Epithelial cell of proximal tubule (primary cell): ENCODE measurements around the gene ZNF565. TPM values are rescaled to one million over a fixed set of nuclear protein-coding genes. Genes with fewer than 3 reads are reported as not detected.

ENCODE experiments used
- DNase-seq: peaks from one replicate; pipeline ENCODE4 v3.0.0-alpha.2; 2011; ENCODE audit warnings: low read depth
- H3K4me3 ChIP-seq: 2 replicates; pipeline ENCODE4 v1.5.1; 2011; ENCODE audit warnings: low read depth, mild to moderate bottlenecking, low read length
- total RNA-seq: library from RNA; depleted of rRNA; stranded (reverse); fragments of >200 nt; gene quantifications from 2 replicates; pipeline ENCODE4 v1.2.3, GENCODE V29; 2015
- TF ChIP-seq, protein P1 (sequence below): conservative IDR thresholded peaks from 2 replicates; pipeline ENCODE4 v1.5.1; 2012; ENCODE audit warnings: low read depth, mild to moderate bottlenecking, low read length

The ZNF565 gene
- total RNA-seq, 1 donor from 2014 or later = 0.98 TPM

DNA sequence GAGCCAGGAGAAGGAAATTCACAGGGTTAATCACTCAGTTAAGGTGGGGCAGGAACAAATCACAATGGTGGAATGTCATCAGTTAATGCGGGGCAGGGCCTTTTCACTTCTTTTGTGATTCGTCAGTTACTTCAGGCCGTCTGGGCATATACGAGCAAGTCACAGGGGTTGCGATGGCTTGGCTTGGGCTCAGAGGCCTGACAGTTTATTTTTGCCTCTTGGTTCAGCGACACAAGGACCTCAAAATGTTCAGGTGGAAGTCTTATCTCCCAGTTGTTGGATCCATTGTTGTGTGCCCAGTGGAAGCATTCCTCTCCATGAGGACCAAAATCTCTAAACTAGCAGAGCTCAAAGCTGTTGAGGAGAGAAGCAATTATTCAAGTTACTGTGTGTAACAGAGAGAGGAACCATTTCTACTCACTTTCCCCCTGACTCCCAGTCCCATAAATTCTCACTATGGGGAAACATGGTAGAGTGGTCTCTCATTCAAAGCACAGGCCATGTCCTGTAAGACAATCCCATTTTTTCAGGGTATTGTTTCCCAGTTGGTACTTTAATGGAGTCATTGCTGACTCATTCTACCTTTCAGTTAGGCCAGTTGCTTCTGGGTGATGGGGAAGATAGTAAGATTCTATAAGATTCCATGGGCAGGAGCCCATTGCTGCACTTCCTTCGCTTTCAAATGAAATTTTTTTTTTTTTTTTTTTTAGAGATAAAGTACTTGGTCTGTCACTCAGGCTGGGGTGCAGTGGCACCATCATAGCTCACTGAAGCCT, 53.5 kb downstream of the ZNF565 start:
- H3K4me3 ChIP-seq = no peak overlapping the region
- TF ChIP-seq, protein P1, sequence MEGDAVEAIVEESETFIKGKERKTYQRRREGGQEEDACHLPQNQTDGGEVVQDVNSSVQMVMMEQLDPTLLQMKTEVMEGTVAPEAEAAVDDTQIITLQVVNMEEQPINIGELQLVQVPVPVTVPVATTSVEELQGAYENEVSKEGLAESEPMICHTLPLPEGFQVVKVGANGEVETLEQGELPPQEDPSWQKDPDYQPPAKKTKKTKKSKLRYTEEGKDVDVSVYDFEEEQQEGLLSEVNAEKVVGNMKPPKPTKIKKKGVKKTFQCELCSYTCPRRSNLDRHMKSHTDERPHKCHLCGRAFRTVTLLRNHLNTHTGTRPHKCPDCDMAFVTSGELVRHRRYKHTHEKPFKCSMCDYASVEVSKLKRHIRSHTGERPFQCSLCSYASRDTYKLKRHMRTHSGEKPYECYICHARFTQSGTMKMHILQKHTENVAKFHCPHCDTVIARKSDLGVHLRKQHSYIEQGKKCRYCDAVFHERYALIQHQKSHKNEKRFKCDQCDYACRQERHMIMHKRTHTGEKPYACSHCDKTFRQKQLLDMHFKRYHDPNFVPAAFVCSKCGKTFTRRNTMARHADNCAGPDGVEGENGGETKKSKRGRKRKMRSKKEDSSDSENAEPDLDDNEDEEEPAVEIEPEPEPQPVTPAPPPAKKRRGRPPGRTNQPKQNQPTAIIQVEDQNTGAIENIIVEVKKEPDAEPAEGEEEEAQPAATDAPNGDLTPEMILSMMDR = no peak
- no peak for DNase-seq

DNA sequence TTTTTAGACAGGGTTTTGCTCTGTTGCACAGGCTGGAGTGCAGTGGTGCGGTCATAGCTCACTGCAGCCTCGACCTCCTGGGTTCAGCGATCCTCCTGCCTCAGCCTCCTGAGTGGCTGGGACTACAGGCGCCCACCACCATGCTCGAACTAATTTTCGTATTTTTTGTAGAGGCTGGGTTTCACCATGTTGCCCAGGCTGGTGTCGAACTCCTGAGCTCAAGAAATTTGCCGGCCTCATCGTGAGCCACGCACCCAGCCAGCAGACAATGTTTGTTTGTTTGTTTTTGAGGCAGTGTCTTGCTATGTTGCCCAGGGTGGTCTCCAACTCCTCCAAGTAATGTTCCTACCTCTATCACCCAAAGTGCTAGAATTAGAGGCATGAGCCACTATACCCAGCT, 61.3 kb downstream of the ZNF565 start:
- no peak overlapping the region for H3K4me3 ChIP-seq
- TF ChIP-seq, protein P1 = no peak
- no peak for DNase-seq

DNA sequence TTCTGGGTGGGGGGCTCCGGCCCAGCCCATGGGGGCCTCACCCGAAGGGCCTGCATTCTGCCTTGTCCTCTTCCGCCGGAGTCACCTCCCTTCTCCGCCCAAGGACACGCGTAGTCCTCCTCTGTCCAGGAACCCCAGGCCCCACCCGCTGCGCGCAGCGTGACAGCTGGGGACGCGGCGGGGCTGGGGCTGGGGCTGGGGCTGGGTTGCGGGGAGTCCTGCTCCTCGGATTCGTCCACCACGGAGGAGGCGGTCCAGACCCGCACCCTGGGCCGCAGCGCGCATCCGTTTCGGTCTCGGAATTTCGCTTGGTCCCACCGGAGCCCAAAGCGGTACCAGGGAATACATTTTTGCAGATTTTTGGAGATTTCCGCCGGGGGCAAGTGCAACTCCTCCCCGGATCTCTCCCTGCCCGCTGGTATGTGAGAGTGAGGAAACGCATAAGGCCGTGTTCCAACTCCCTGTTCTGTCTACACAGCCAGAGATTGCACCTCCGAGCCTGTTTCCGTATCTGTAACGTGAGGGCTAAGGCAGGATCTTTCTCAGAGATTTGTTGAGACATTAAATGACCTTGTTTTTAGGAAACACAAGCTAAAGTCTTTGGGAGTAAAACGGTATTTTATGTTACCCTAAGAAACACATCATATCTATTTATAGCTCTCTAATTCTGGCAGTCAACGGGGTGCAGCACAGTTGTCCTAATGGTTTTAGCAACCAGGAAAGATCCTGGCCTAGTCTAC, 61.9 kb downstream of the ZNF565 start, which contains the start of gene COX7A1:
COX7A1 (minus strand) TSS at position 96 of the 740 bp plus-strand sequence; CDS start at position 56, 40 bp downstream.
- TF ChIP-seq, protein P1 = no peak
- H3K4me3 ChIP-seq = peak within 1 kb of the TSS; percentile 25
- DNase-seq = no peak

DNA sequence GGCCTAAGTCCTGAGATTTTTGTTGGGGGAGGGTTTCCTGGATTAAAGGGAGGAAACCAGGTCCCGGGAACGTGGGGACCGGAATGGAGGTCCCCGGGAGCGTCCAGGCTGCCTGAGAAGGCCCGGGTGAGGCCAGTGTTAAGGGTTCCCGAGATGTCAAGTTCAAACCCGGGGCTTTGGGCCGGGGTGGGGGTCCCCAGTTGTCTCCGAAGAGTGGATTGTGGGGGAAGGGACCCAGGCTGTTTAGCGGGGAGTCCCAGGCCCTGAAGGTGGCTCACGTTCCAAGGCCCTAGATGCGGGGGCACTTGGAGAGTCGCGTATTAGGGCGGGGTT, 62.5 kb downstream of the ZNF565 start:
- H3K4me3 ChIP-seq = peak overlapping the region; percentile 25
- TF ChIP-seq, protein P1 = no peak
- DNase-seq = no peak

DNA sequence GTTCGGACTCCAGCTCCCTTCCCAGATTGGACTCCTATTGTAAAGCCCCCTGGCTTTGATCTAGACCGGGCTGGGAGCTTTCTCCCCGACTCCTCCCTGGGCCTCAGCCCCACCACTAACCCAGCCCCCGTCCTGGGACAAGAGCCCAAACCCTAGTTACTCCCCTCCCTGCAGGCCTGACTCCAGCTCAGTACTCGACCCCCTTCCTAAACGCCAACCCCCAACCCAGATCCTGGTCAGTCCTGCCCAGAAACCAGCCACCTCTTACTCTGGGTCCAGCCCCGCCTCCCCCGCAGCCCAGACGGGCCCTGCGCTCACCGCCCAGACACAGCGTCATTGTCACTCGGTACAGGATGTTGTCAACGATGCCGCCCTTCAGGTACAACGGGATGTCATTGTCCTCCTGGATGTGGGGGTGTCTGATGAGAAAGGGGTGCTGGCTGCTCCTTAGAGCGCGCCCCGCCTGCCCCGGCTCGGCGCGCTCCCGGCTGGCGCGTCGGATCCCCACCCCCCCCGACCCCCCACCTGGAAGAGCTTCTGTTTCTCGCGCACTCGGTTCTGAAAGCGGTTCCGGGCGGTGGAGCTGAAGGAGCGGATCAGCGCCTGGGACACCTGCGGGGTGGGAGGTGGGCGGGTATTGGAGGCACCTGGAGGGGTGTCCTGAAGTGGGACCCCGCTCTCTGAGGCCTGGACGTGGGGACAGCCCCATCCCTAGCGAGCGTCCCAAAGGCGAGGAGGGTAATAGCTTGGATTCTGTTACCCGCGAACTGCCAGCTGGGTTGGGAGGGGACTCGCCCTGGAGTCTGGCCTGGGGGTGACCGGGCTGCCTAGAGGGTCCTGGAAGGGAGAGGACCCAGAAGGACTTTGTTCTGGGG, 63.1 kb downstream of the ZNF565 start:
- TF ChIP-seq, protein P1 = no peak
- H3K4me3 ChIP-seq = peak overlapping the region; percentile 25
- DNase-seq = no peak

DNA sequence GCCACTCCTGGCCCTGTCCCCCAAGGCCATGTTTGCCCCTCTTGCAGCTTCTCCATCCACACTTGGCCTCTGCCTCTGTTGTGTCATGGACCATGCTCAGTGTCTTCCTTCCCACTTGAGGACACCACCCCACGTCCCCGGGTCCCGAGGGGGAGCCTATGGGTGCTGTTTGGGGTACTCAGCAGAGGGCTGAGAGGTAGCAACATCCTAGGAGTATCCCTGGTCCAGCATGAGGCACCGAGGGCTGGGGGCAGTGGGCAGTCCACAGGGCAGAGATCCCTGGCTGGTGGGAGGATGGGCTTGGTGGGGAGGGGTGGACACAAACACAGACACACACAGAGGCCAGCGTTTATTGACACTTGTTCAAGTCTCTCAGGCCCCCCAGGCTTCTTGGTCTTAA, 63.9 kb downstream of the ZNF565 start:
- TF ChIP-seq, protein P1 = no peak
- H3K4me3 ChIP-seq = no peak overlapping the region
- no peak for DNase-seq
